ENCODE measurements around the gene PITPNM3.

PITPNM3 gene

DNA sequence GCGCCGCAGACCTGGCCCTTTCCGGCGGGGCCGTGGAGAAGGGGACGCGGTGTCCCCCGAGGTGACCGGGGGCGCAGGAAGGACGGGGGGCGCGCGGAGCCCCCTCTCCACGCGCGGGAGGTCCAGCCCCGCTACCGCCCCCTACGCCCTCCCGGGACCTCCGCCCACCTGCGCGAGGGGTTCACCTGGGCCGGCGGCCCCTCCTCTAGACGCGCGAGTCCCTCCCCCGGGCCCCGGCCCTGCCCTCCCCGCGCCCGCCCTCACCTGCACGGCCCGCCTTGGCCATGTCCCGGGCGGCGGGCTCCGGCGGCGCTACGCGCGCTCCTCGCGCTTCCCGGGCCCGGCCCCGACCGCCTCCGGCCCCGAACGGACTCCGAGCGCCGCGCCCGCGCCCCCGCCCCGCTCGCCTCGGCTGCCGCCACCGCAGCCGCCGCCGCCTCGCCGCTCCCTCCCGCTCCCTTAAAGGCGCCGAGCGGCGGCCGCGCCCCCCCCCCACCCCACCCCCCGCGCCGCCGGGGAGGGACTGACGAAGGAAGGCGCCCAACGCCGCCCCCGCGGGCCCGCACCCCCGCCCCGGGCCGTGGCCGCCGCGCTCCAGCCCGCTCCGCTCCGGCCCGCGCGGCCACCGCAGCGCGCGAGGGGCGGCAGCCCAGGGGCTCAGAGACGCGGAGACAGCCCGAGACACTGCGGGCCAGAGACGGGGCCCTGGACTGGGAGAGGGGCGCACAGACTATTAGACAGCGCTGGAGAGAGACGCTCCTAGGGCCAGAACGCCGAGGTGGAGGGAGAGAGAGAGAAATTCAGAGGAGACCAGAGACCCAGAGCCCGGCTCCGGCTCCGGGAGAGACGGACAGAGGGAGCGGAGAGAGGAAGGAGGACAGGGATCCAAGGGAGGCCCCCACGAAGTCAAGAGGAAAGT lies at the start of gene PITPNM3:
PITPNM3 (minus strand) TSS at position 435 of the 919 bp plus-strand sequence; CDS start at position 286, 149 bp downstream.
- no peaks in the 10 kb centered on the region for H3K9me3 Mint-ChIP-seq
- H3K27ac Mint-ChIP-seq: peak within 1 kb of the TSS; percentile 52 to 81 (median 59)
- H3K36me3 Mint-ChIP-seq (ENCODE audit: low read depth): no peaks in the 10 kb centered on the region
- peaks cover 40% of the 10 kb centered on the region for H3K27me3 Mint-ChIP-seq (ENCODE audit: low read depth)
- TF ChIP-seq, protein P1, sequence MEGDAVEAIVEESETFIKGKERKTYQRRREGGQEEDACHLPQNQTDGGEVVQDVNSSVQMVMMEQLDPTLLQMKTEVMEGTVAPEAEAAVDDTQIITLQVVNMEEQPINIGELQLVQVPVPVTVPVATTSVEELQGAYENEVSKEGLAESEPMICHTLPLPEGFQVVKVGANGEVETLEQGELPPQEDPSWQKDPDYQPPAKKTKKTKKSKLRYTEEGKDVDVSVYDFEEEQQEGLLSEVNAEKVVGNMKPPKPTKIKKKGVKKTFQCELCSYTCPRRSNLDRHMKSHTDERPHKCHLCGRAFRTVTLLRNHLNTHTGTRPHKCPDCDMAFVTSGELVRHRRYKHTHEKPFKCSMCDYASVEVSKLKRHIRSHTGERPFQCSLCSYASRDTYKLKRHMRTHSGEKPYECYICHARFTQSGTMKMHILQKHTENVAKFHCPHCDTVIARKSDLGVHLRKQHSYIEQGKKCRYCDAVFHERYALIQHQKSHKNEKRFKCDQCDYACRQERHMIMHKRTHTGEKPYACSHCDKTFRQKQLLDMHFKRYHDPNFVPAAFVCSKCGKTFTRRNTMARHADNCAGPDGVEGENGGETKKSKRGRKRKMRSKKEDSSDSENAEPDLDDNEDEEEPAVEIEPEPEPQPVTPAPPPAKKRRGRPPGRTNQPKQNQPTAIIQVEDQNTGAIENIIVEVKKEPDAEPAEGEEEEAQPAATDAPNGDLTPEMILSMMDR (IDR thresholded peaks at IDR 0.05; ENCODE audit: unreplicated experiment in 3 of 3): no peak
- peaks cover 49% of the 10 kb centered on the region for H3K4me1 Mint-ChIP-seq
- peak within 1 kb of the TSS; percentile 84 to 87 (median 85) for H3K4me3 Mint-ChIP-seq

DNA sequence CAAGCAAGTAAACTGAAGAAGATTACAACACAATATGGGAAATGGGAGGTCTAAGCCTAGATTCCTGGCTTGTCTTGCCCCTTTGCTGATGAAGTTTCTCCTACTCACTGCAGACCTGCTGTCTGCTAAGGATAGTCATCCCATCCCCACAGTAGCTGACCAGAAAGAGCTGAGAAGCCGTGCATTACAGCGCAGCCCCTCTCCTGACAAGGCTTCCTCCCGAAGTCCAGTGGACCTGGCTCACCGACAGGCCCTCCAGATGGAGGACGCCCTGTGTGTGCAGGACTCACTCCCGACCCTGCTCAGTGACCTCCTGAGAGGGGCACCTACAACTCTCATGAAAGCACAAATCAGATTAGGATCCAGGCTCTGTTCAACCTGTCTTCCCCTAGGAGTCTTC lies 48.8 kb upstream of the PITPNM3 start:
- Mint-ChIP-seq H3K9me3 (no peaks in the 10 kb centered on the region), H3K27me3 (ENCODE audit: low read depth) (no peaks in the 10 kb centered on the region), H3K4me1 (peaks cover 13% of the 10 kb centered on the region), H3K27ac (no peak overlapping the region), H3K36me3 (ENCODE audit: low read depth) (peaks cover 87% of the 10 kb centered on the region), H3K4me3 (no peak overlapping the region)
- TF ChIP-seq, protein P1 (IDR thresholded peaks at IDR 0.05; ENCODE audit: unreplicated experiment in 3 of 3): no peak

GRCh38 chr17:6603744-6604325 lies 47.5 kb upstream of the PITPNM3 start:
- Mint-ChIP-seq H3K9me3 (no peaks in the 10 kb centered on the region), H3K4me1 (peaks cover 13% of the 10 kb centered on the region)

GRCh38 chr17:6602141-6602540 lies 45.8 kb upstream of the PITPNM3 start:
- H3K4me1 Mint-ChIP-seq: peaks cover 19% of the 10 kb centered on the region
- no peaks in the 10 kb centered on the region for H3K27me3 Mint-ChIP-seq (ENCODE audit: low read depth)
- no peak overlapping the region for H3K27ac Mint-ChIP-seq
- peaks cover 82% of the 10 kb centered on the region for H3K36me3 Mint-ChIP-seq (ENCODE audit: low read depth)
- H3K9me3 Mint-ChIP-seq: no peaks in the 10 kb centered on the region
- TF ChIP-seq, protein P1 (IDR thresholded peaks at IDR 0.05; ENCODE audit: unreplicated experiment in 3 of 3): no peak
- no peak overlapping the region for H3K4me3 Mint-ChIP-seq

More at GRCh38 chr17:6603744-6604325, 47.5 kb upstream of the PITPNM3 start:
- peaks cover 86% of the 10 kb centered on the region for H3K36me3 Mint-ChIP-seq (ENCODE audit: low read depth)
- no peaks in the 10 kb centered on the region for H3K27me3 Mint-ChIP-seq (ENCODE audit: low read depth)
- TF ChIP-seq, protein P1 (IDR thresholded peaks at IDR 0.05; ENCODE audit: unreplicated experiment in 3 of 3): no peak
- H3K27ac Mint-ChIP-seq: peak overlapping the region in 2 of 3 experiments; percentile 37 to 63
- H3K4me3 Mint-ChIP-seq: no peak overlapping the region

GRCh38 chr17:6599364-6599763 lies 43.0 kb upstream of the PITPNM3 start:
- TF ChIP-seq, protein P1 (IDR thresholded peaks at IDR 0.05; ENCODE audit: unreplicated experiment in 3 of 3): no peak
- no peaks in the 10 kb centered on the region for H3K9me3 Mint-ChIP-seq
- no peak overlapping the region for H3K4me3 Mint-ChIP-seq
- peaks cover 79% of the 10 kb centered on the region for H3K36me3 Mint-ChIP-seq (ENCODE audit: low read depth)
- peaks cover 25% of the 10 kb centered on the region for H3K4me1 Mint-ChIP-seq
- no peaks in the 10 kb centered on the region for H3K27me3 Mint-ChIP-seq (ENCODE audit: low read depth)
- no peak overlapping the region for H3K27ac Mint-ChIP-seq

Data from nephron (organoid).